HCT116 (cell line): Measurements from ENCODE around the gene FFAR3. TPM values are rescaled to one million over a fixed set of nuclear protein-coding genes. Genes with fewer than 3 reads are reported as not detected.

Source experiments
- ATAC-seq: fragments of 200-7000 bp; cut with Tn5 transposase; 2 replicates; pipeline ENCODE4 v1.9.1; 2020; ENCODE audit warnings: mild to moderate bottlenecking, moderate library complexity
- BruUV-seq: library from RNA; stranded (reverse); fragments of 400-500 nt; replicated peaks from 2 replicates; lab custom pipeline; 2021; lab: Mats Ljungman, UMichigan
- CTCF ChIA-PET: fragments of 300-600 bp; sonication (Branson Sonifier 250); formaldehyde crosslinking; loops from one replicate; lab custom pipeline; 2021; ENCODE audit warnings: antibody characterized with exemption; lab: Charles Lee
- POLR2A ChIA-PET: fragments of 300-600, 350-600 bp; sonication (Branson Sonifier 250); formaldehyde crosslinking; loops from one replicate; lab custom pipeline; 2021; ENCODE audit warnings: antibody characterized with exemption; lab: Charles Lee
- RAD21 ChIA-PET, 2 experiments: fragments of 300-600 bp; sonication (Branson Sonifier 250); formaldehyde crosslinking; loops; one replicate each; lab custom pipeline; 2023; ENCODE audit warnings: low total read pairs in 2 of 2; ENCODE audit not compliant: uncharacterized antibody in 2 of 2, unreplicated experiment in 2 of 2, low non-redundant PET in 1 of 2; lab: Charles Lee
- DNase-seq: peaks from one replicate; pipeline ENCODE4 v3.0.0-alpha.2; 2010; ENCODE audit warnings: low read depth, low spot score
- H2AFZ ChIP-seq: fragments of 200-600 bp; shearing (Covaris generic), sonication (generic); 2 replicates; pipeline ENCODE4 v1.6.1; 2017; ENCODE audit warnings: low read depth, mixed run types, mixed read lengths, antibody characterized with exemption, low read length; ENCODE audit not compliant: poor library complexity, severe bottlenecking
- H3K27ac ChIP-seq: 2 replicates; pipeline ENCODE4 v1.5.1; 2012; ENCODE audit warnings: low read depth, low read length
- H3K27me3 ChIP-seq: fragments of 200-600 bp; sonication (generic); 2 replicates; pipeline ENCODE4 v1.6.1; 2016; ENCODE audit warnings: mixed run types, low read length, mixed read lengths; ENCODE audit not compliant: insufficient read depth
- H3K36me3 ChIP-seq, 2 experiments: fragments of 200-500 bp in 1 of 2; fragments of 200-600 bp in 1 of 2; sonication (Bioruptor generic) in 1 of 2; sonication (generic) in 1 of 2; 2 replicates each; pipeline versions ENCODE4 v1.5.1 to v1.6.1; 2014 to 2016; ENCODE audit warnings: low read length in 2 of 2, inconsistent platforms in 1 of 2, mixed read lengths in 1 of 2, mixed run types in 1 of 2; ENCODE audit not compliant: insufficient read depth in 2 of 2, control insufficient read depth in 1 of 2
- H3K4me1 ChIP-seq, 2 experiments: fragments of 200-600 bp in 1 of 2; sonication (generic) in 1 of 2; 2 replicates each; pipeline versions ENCODE4 v1.5.1 to v1.6.1; 2012 to 2017; ENCODE audit warnings: low read length in 2 of 2, inconsistent platforms in 1 of 2, mild to moderate bottlenecking in 1 of 2, mixed read lengths in 1 of 2, mixed run types in 1 of 2, moderate library complexity in 1 of 2; ENCODE audit not compliant: insufficient read depth in 2 of 2, control insufficient read depth in 1 of 2
- H3K4me2 ChIP-seq: fragments of 200-600 bp; sonication (generic); 2 replicates; pipeline ENCODE4 v1.6.1; 2017; ENCODE audit warnings: mixed run types, low read length, mixed read lengths
- H3K4me3 ChIP-seq, 2 experiments: fragments of 200-600 bp in 1 of 2; sonication (generic) in 1 of 2; replicated peaks in 1 of 2; 2 replicates each; pipeline ENCODE4 v1.5.1; 2011 to 2016; ENCODE audit warnings: low read length in 2 of 2, control low read depth in 1 of 2, low read depth in 1 of 2, mild to moderate bottlenecking in 1 of 2, mixed read lengths in 1 of 2, mixed run types in 1 of 2
- H3K79me2 ChIP-seq: fragments of 200-600 bp; sonication (generic); 2 replicates; pipeline ENCODE4 v1.6.1; 2017; ENCODE audit warnings: mild to moderate bottlenecking, mixed run types, low read length, moderate library complexity, mixed read lengths; ENCODE audit not compliant: insufficient read depth
- H3K9ac ChIP-seq: fragments of 200-600 bp; sonication (generic); 2 replicates; pipeline ENCODE4 v1.6.1; 2016; ENCODE audit warnings: low read length, mixed read lengths
- H3K9me2 ChIP-seq: fragments of 200-600 bp; sonication (generic), shearing (Covaris generic); 2 replicates; pipeline ENCODE4 v1.6.1; 2017; ENCODE audit warnings: mixed run types, mild to moderate bottlenecking, moderate library complexity; ENCODE audit not compliant: insufficient read depth
- H3K9me3 ChIP-seq, 2 experiments: fragments of 200-500 bp in 1 of 2; fragments of 200-600 bp in 1 of 2; sonication (Bioruptor generic) in 1 of 2; sonication (generic) in 1 of 2; 2 replicates each; pipeline ENCODE4 v1.6.1; 2014 to 2017; ENCODE audit warnings: low read length in 2 of 2, mixed read lengths in 2 of 2, inconsistent platforms in 1 of 2, low read depth in 1 of 2, mild to moderate bottlenecking in 1 of 2, mixed run types in 1 of 2, moderate library complexity in 1 of 2; ENCODE audit not compliant: control insufficient read depth in 1 of 2, insufficient read depth in 1 of 2
- H4K20me1 ChIP-seq: fragments of 200-600 bp; sonication (generic), shearing (Covaris generic); 2 replicates; pipeline ENCODE4 v1.6.1; 2017; ENCODE audit warnings: mixed run types, mild to moderate bottlenecking, moderate library complexity; ENCODE audit not compliant: insufficient read depth
- CBX3 ChIP-seq: IDR thresholded peaks from 2 replicates; pipeline ENCODE4 v1.6.1; 2012; ENCODE audit warnings: low read depth
- CEBPB ChIP-seq: IDR thresholded peaks from 2 replicates; pipeline ENCODE4 v1.6.1; 2012; ENCODE audit warnings: low read depth
- CTCF ChIP-seq, 3 experiments: fragments of 200-600 bp in 1 of 3; sonication (generic) in 1 of 3; IDR thresholded peaks in 2 of 3; conservative IDR thresholded peaks in 1 of 3; 2 replicates each; pipeline ENCODE4 v1.5.1; 2012 to 2017; ENCODE audit warnings: low read depth in 2 of 3, low read length in 2 of 3, antibody characterized with exemption in 1 of 3, borderline replicate concordance in 1 of 3, control low read depth in 1 of 3, mild to moderate bottlenecking in 1 of 3, mixed read lengths in 1 of 3, mixed run types in 1 of 3, moderate library complexity in 1 of 3; ENCODE audit not compliant: insufficient read depth in 1 of 3
- EGR1 ChIP-seq: IDR thresholded peaks from 2 replicates; pipeline ENCODE4 v1.6.1; 2012; ENCODE audit warnings: low read depth
- ELF1 ChIP-seq: IDR thresholded peaks from 2 replicates; pipeline ENCODE4 v1.6.1; 2012; ENCODE audit warnings: low read depth, borderline replicate concordance
- EZH2 ChIP-seq: fragments of 200-600 bp; sonication (generic); IDR thresholded peaks from 2 replicates; pipeline ENCODE4 v1.6.1; 2017; ENCODE audit warnings: antibody characterized with exemption, mixed run types
- EZH2phosphoT487 ChIP-seq: fragments of 200-600 bp; IDR thresholded peaks from 2 replicates; pipeline ENCODE4 v1.6.1; 2018; ENCODE audit warnings: antibody characterized with exemption, borderline replicate concordance
- FOSL1 ChIP-seq: IDR thresholded peaks from 2 replicates; pipeline ENCODE4 v1.6.1; 2012; ENCODE audit warnings: low read depth
- MAX ChIP-seq: IDR thresholded peaks from 2 replicates; pipeline ENCODE4 v1.6.1; 2012
- POLR2A ChIP-seq: IDR thresholded peaks from 2 replicates; pipeline ENCODE4 v1.7.0; 2011; ENCODE audit warnings: borderline replicate concordance; ENCODE audit not compliant: insufficient read depth, insufficient read length; ENCODE audit errors: extremely low read depth
- RAD21 ChIP-seq: IDR thresholded peaks from 2 replicates; pipeline ENCODE4 v1.6.1; 2012; ENCODE audit warnings: low read depth, mild to moderate bottlenecking
- REST ChIP-seq: IDR thresholded peaks from 2 replicates; pipeline ENCODE4 v1.6.1; 2012; ENCODE audit warnings: low read depth
- SIN3A ChIP-seq: IDR thresholded peaks from 2 replicates; pipeline ENCODE4 v1.6.1; 2012; ENCODE audit warnings: low read depth
- SP1 ChIP-seq: IDR thresholded peaks from 2 replicates; pipeline ENCODE4 v1.6.1; 2012; ENCODE audit warnings: low read depth
- SRF ChIP-seq: IDR thresholded peaks from 2 replicates; pipeline ENCODE4 v1.6.1; 2012; ENCODE audit warnings: low read depth
- TCF7L2 ChIP-seq: IDR thresholded peaks from 2 replicates; pipeline ENCODE4 v1.7.0; 2011; ENCODE audit warnings: borderline replicate concordance, inconsistent platforms; ENCODE audit not compliant: insufficient read depth, insufficient read length; ENCODE audit errors: extremely low read depth
- YY1 ChIP-seq: IDR thresholded peaks from 2 replicates; pipeline ENCODE4 v1.6.1; 2011; ENCODE audit warnings: low read length, low read depth, moderate library complexity, mild to moderate bottlenecking; ENCODE audit not compliant: insufficient replicate concordance; ENCODE audit errors: extremely low read depth
- ZBTB33 ChIP-seq: IDR thresholded peaks from 2 replicates; pipeline ENCODE4 v1.6.1; 2011; ENCODE audit warnings: mild to moderate bottlenecking, low read length, moderate library complexity; ENCODE audit not compliant: insufficient replicate concordance; ENCODE audit errors: extremely low read depth
- ZFX ChIP-seq: fragments of 450-650 bp; IDR thresholded peaks from 2 replicates; pipeline ENCODE4 v1.6.1; 2017
- ZNF274 ChIP-seq: fragments of 200-500 bp; sonication (Bioruptor generic); IDR thresholded peaks from 2 replicates; pipeline ENCODE4 v1.6.1; 2014; ENCODE audit warnings: mild to moderate bottlenecking, low read depth, low read length, inconsistent platforms
- intact Hi-C: fragments of 100-400 bp; cut with micrococcal nuclease; formaldehyde crosslinking; loops from 2 replicates; pipeline ENCODE4 v1.10.0; 2022
- total RNA-seq: library from RNA; stranded (reverse); gene quantifications from one replicate; pipeline ENCODE4 v1.2.1, GENCODE V29; 2021; ENCODE audit not compliant: unreplicated experiment

Gene FFAR3
- total RNA-seq, 1 experiment from 2014 or later = not detected

GRCh38 chr19:35337984-35338296 is 20.3 kb upstream of the FFAR3 start:
- ChIA-PET CTCF (no interaction called here), RAD21 (no interaction called here)
- TF ChIP-seq SP1 (no peak), MAX (no peak), CTCF (IDR thresholded peaks at IDR 0.05 in 2 of 3, conservative IDR thresholded peaks at IDR 0.05 in 1 of 3; ENCODE audit: borderline replicate concordance in 1 of 3, insufficient read depth in 1 of 3, low read depth in 2 of 3, low read length in 2 of 3) (no peak), TCF7L2 (no peak), ZFX (no peak), EZH2phosphoT487 (no peak), ZBTB33 (no peak), EGR1 (no peak), CEBPB (no peak), YY1 (no peak), CBX3 (no peak), FOSL1 (no peak), ZNF274 (no peak), SRF (no peak), ELF1 (no peak), RAD21 (no peak), REST (no peak), SIN3A (no peak), POLR2A (no peak), EZH2 (no peak)

More at GRCh38 chr19:35337984-35338296, 20.3 kb upstream of the FFAR3 start:
- Histone ChIP-seq H3K9me3 (no peaks in the 10 kb centered on the region), H4K20me1 (no peaks in the 10 kb centered on the region), H3K4me3 (no peak overlapping the region), H3K9ac (no peak overlapping the region), H2AFZ (no peak overlapping the region), H3K27ac (no peak overlapping the region), H3K9me2 (no peaks in the 10 kb centered on the region), H3K4me2 (no peak overlapping the region), H3K36me3 (no peaks in the 10 kb centered on the region), H3K4me1 (no peaks in the 10 kb centered on the region), H3K79me2 (no peaks in the 10 kb centered on the region), H3K27me3 (no peaks in the 10 kb centered on the region)
- BruUV-seq = no TSS peak
- ATAC-seq (no peak), DNase-seq (no peak)
- POLR2A ChIA-PET = no interaction called here
- intact Hi-C loops = no loop called here
